Bronchial epithelial cell (primary cell): Measurements from ENCODE around the gene KIZ. TPM values are rescaled to one million over a fixed set of nuclear protein-coding genes. Genes with fewer than 3 reads are reported as not detected.

ENCODE experiments used
- DNase-seq: peaks from one replicate; pipeline ENCODE4 v3.0.0-alpha.2; 2010; ENCODE audit warnings: low read depth
- FAIRE-seq: peaks from 2 replicates; lab custom pipeline; 2011; peaks lifted over from hg19 to GRCh38; lab: Jason Lieb, UNC
- H3K27me3 ChIP-seq: 2 replicates; pipeline ENCODE4 v1.5.1; 2011; ENCODE audit warnings: low read length; ENCODE audit not compliant: control insufficient read depth, insufficient read depth
- H3K36me3 ChIP-seq: 2 replicates; pipeline ENCODE4 v1.5.1; 2011; ENCODE audit warnings: low read length; ENCODE audit not compliant: control insufficient read depth, insufficient read depth
- H3K4me3 ChIP-seq: 2 replicates; pipeline ENCODE4 v1.5.1; 2011; ENCODE audit warnings: mild to moderate bottlenecking, low read depth, low read length, control low read depth
- CTCF ChIP-seq: IDR thresholded peaks from 2 replicates; pipeline ENCODE4 v1.5.1; 2011; ENCODE audit warnings: mild to moderate bottlenecking, moderate library complexity, low read length, control low read depth, inconsistent platforms; ENCODE audit not compliant: insufficient read depth, severe bottlenecking
- total RNA-seq: library from RNA; depleted of rRNA; stranded (reverse); fragments of >200 nt; gene quantifications from 2 replicates; pipeline ENCODE4 v1.2.1, GENCODE V29; 2014

KIZ gene
- total RNA-seq, 1 donor from 2014 or later = 12.9 TPM

GRCh38 chr20:21118138-21118537 lies 7.7 kb upstream of the KIZ start:
- no peak overlapping the region for H3K4me3 ChIP-seq
- FAIRE-seq = no peak
- no peaks in the 10 kb centered on the region for H3K27me3 ChIP-seq
- DNase-seq = no peak
- no peaks in the 10 kb centered on the region for H3K36me3 ChIP-seq
- no peak for TF ChIP-seq CTCF

- Histone ChIP-seq H3K36me3 (no peaks in the 10 kb centered on the region), H3K27me3 (no peaks in the 10 kb centered on the region), H3K4me3 (no peak overlapping the region)
- no peak for DNase-seq
- FAIRE-seq = no peak
- TF ChIP-seq CTCF = no peak
These were observed 7.1 kb upstream of the KIZ start for GRCh38 chr20:21118782-21119181.

- no peak for FAIRE-seq
- no peaks in the 10 kb centered on the region for H3K36me3 ChIP-seq
- no peaks in the 10 kb centered on the region for H3K27me3 ChIP-seq
- H3K4me3 ChIP-seq = no peak overlapping the region
- no peak for TF ChIP-seq CTCF
- DNase-seq = no peak
These were observed 1.7 kb upstream of the KIZ start for GRCh38 chr20:21124190-21124589.

- FAIRE-seq (no peak), DNase-seq (peak; percentile 39)
- H3K4me3 ChIP-seq = peak overlapping the region; percentile 92
- no peaks in the 10 kb centered on the region for H3K27me3 ChIP-seq
- TF ChIP-seq CTCF = peak; percentile 17
- H3K36me3 ChIP-seq = no peaks in the 10 kb centered on the region
These were observed 622 bp upstream of the KIZ start for GRCh38 chr20:21125072-21125848.

DNA sequence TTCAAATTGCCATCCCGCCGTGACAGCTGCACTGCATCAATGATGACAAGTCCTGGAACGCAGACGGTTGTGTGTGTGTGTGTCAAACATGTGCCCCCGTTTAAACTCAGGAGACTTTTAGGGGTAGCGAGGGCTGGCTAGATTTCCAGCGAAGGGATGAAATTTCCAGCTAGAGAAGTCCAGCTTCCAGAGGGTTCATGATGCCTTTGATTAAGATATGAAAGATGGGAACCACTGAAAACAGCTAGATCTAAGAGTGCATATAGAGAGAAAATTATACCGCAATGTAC lies 644 bp downstream of the KIZ start:
- peak; percentile 6 for DNase-seq
- no peaks in the 10 kb centered on the region for H3K36me3 ChIP-seq
- no peaks in the 10 kb centered on the region for H3K27me3 ChIP-seq
- TF ChIP-seq CTCF = no peak
- H3K4me3 ChIP-seq = peak overlapping the region; percentile 92
- no peak for FAIRE-seq
